AG09319 (cell line): ENCODE results near the gene PRR30.
A peak's percentile ranks its signal among the peaks of the same experiment; 100 is the strongest.

ENCODE experiments used
- DNase-seq: peaks from one replicate; pipeline ENCODE4 v3.0.0-alpha.2; 2010; ENCODE audit warnings: low read depth; ENCODE audit errors: extremely low read depth
- CTCF ChIP-seq: IDR thresholded peaks from 2 replicates; pipeline ENCODE4 v1.5.1; 2011; ENCODE audit warnings: low read depth, mild to moderate bottlenecking, inconsistent platforms, low read length, moderate library complexity

The PRR30 gene

GRCh38 chr2:27139310-27139709 is at the start of gene PRR30:
PRR30 (minus strand) TSS chr2:27139410; CDS start chr2:27138329, 1,081 bp downstream.
- TF ChIP-seq CTCF = no peak
- no peak for DNase-seq

GRCh38 chr2:27186613-27187345 is 47.6 kb upstream of the PRR30 start:
- no peak for DNase-seq

GRCh38 chr2:27185331-27186026 is 46.3 kb upstream of the PRR30 start:
- no peak for TF ChIP-seq CTCF
- peak; percentile 64 for DNase-seq

More at GRCh38 chr2:27186613-27187345, 47.6 kb upstream of the PRR30 start:
- TF ChIP-seq CTCF = no peak

- no peak for DNase-seq
- TF ChIP-seq CTCF = no peak
These were observed 44.9 kb upstream of the PRR30 start for GRCh38 chr2:27184115-27184514.

GRCh38 chr2:27182346-27182745 is 43.1 kb upstream of the PRR30 start:
- no peak for DNase-seq
- no peak for TF ChIP-seq CTCF

- DNase-seq = no peak
- TF ChIP-seq CTCF = no peak
These were observed 40.3 kb upstream of the PRR30 start for GRCh38 chr2:27179344-27180000.

- DNase-seq = no peak
- no peak for TF ChIP-seq CTCF
These were observed 39.3 kb upstream of the PRR30 start for GRCh38 chr2:27178469-27178868.
